ENCODE measurements around the gene AARS2. TPM values are rescaled to one million over a fixed set of nuclear protein-coding genes. Genes with fewer than 3 reads are reported as not detected.

Gene AARS2
- total RNA-seq, 1 experiment from 2014 or later: 11.6 TPM

DNA sequence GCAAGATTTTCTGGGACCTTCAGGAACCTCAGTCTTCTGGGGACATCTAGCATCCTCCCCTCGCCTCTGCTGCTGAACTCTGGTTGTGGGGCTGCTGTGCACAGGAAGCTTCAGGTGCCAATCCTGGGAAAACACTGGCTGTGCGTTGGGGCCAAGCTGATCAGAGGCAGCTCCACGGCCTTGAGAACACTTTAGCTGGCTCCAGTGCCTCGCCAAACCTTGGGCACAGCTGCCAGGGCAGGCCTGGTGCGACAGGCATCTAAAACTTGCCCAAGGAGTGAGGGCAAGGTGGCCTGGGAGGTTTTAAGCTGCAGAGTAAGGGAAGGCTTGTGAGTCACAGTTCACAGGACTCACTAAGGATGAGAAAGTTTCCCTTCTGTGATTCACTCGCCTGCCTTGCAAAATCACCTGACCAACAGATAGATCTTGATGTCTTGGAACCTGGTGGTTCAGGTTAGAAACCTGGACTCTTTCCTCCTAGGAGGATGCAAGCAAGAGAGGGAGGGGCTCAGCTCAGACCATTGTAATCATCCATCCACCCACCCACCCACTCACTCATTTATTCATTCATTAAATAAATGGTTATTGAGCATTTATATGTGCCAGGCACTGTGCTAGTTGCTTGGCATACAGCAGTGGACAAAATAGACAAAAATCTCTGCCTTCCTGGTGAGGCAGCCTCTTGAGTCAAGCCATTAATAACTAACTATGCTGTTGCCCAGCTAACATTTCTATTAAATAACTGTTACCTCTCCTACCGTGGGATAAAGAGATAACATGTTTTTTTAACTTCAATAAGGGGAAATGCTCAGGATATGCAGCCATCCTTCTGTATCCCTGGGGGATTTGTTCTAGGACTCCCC is 26.8 kb upstream of the AARS2 start:
- no peak overlapping the region for H3K27ac ChIP-seq
- no peak overlapping the region for H3K4me2 ChIP-seq
- TF ChIP-seq EZH2 (IDR thresholded peaks at IDR 0.05; ENCODE audit: low read depth): no peak
- TF ChIP-seq, protein P1, sequence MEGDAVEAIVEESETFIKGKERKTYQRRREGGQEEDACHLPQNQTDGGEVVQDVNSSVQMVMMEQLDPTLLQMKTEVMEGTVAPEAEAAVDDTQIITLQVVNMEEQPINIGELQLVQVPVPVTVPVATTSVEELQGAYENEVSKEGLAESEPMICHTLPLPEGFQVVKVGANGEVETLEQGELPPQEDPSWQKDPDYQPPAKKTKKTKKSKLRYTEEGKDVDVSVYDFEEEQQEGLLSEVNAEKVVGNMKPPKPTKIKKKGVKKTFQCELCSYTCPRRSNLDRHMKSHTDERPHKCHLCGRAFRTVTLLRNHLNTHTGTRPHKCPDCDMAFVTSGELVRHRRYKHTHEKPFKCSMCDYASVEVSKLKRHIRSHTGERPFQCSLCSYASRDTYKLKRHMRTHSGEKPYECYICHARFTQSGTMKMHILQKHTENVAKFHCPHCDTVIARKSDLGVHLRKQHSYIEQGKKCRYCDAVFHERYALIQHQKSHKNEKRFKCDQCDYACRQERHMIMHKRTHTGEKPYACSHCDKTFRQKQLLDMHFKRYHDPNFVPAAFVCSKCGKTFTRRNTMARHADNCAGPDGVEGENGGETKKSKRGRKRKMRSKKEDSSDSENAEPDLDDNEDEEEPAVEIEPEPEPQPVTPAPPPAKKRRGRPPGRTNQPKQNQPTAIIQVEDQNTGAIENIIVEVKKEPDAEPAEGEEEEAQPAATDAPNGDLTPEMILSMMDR (conservative IDR thresholded peaks at IDR 0.05): no peak
- no peaks in the 10 kb centered on the region for H3K79me2 ChIP-seq (ENCODE audit: low read depth)
- intact Hi-C loops (cut with micrococcal nuclease; ENCODE audit: unreplicated experiment): loop anchor here (2.0 to 5.0 kb wide), 2 partner anchors 243 to 673 kb away; no protein-coding TSS in a partner anchor
- peaks cover 7% of the 10 kb centered on the region; the same call in 1 of the 2 replicates for H3K4me1 ChIP-seq (replicated peaks; ENCODE audit: insufficient read depth)
- H3K9me3 ChIP-seq (ENCODE audit: insufficient read depth, low read depth): no peaks in the 10 kb centered on the region
- H3K4me3 ChIP-seq: no peak overlapping the region
- no peaks in the 10 kb centered on the region for H3K36me3 ChIP-seq (ENCODE audit: low read depth)
- POLR2A ChIA-PET (ENCODE audit: unreplicated experiment): no interaction called here
- no peak overlapping the region for H2AFZ ChIP-seq
- CTCF ChIA-PET: no interaction called here
- H3F3A ChIP-seq (ENCODE audit: insufficient read depth, low read depth): peaks cover 13% of the 10 kb centered on the region; the same call in 1 of the 2 replicates
- peak; percentile 10 to 79 for DNase-seq
- H4K20me1 ChIP-seq (ENCODE audit: insufficient read depth): no peaks in the 10 kb centered on the region
- H3K27me3 ChIP-seq (ENCODE audit: insufficient read depth, low read depth): peaks cover 30% of the 10 kb centered on the region
- H3K9me2 ChIP-seq (ENCODE audit: insufficient read depth): no peaks in the 10 kb centered on the region
- no TSS peak for BruUV-seq (replicated peaks)

DNA sequence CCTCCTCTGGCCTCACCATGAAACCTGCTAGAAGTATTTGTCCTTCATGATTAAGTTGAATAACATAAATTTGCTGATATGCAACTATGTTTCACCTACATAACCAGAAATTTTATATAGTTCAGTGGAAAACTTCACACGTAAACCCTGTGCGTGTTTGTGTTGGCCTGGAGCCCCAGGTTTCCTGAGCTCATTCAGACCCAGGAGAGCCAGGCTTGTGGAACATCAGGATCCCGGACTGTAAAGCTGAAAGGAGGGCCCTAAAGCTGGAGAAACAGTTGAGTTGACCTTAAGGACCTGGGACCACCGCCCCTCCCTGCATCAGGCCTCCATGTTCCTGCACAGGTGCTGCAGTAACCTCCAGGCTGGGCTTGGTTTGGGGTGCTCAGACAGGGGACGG is 26.2 kb upstream of the AARS2 start:
- Histone ChIP-seq H4K20me1 (ENCODE audit: insufficient read depth) (no peaks in the 10 kb centered on the region), H3K4me2 (no peak overlapping the region), H3K79me2 (ENCODE audit: low read depth) (no peaks in the 10 kb centered on the region), H3K4me1 (replicated peaks; ENCODE audit: insufficient read depth) (peaks cover 7% of the 10 kb centered on the region; the same call in 1 of the 2 replicates), H3K9me3 (ENCODE audit: insufficient read depth, low read depth) (no peaks in the 10 kb centered on the region), H3K4me3 (no peak overlapping the region), H3K27me3 (ENCODE audit: insufficient read depth, low read depth) (peaks cover 23% of the 10 kb centered on the region), H3F3A (ENCODE audit: insufficient read depth, low read depth) (peaks cover 13% of the 10 kb centered on the region; the same call in 1 of the 2 replicates), H3K27ac (no peak overlapping the region), H3K36me3 (ENCODE audit: low read depth) (no peaks in the 10 kb centered on the region), H2AFZ (no peak overlapping the region), H3K9me2 (ENCODE audit: insufficient read depth) (no peaks in the 10 kb centered on the region)
- DNase-seq: no peak
- POLR2A ChIA-PET (ENCODE audit: unreplicated experiment): no interaction called here
- BruUV-seq (replicated peaks): no TSS peak
- TF ChIP-seq, protein P1 (conservative IDR thresholded peaks at IDR 0.05): no peak
- no peak for TF ChIP-seq EZH2 (IDR thresholded peaks at IDR 0.05; ENCODE audit: low read depth)
- intact Hi-C loops (cut with micrococcal nuclease; ENCODE audit: unreplicated experiment): loop anchor here (2.0 to 5.0 kb wide), 2 partner anchors 242 to 672 kb away; no protein-coding TSS in a partner anchor
- CTCF ChIA-PET: no interaction called here

DNA sequence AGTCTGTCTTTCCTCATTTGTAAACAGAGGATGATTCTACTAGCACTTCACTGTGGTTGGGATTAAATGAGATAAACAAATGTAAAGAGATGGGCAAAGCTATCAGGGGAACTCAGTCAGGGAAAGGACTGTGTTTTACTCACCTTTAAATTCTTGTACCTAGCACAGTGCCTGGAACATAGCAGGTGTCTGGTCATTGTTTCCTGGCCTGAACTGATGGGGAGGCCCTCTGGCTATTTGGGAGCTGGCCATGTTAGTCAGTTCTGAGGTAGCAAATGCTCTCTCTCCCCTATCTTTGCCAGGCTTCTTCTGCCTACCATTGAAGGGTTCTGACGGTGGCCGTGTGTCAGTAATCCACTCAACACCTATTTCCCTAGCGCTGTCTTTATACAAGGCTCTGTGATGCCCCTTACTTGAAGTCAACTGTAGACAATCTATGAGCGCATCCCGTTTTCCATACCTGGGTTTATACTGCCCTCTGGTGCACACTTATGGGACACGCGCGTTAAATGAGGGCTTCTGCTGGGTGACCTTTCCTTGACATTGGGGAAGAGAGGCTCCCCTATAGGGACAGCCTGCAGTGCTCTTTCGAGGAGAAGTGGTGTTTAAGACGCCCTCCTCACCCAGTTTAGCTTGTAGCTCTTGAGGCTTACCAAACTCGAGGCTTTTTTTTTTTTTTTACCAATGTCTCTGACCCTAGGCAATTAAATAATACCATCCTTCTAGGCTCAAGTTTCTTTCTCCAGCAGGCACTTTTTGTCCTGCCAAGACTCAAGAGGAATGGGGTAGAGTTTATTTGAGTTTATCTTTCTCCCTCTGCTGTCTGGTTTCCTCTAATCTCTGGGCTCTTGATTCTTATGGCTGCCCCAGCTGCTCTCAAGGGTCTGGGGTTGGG is 25.3 kb upstream of the AARS2 start:
- peak in 1 of 2 experiments; percentile 56 for DNase-seq
- H3K4me1 ChIP-seq (replicated peaks; ENCODE audit: insufficient read depth): peaks cover 7% of the 10 kb centered on the region; the same call in 1 of the 2 replicates
- no peak overlapping the region for H3K4me3 ChIP-seq
- no TSS peak for BruUV-seq (replicated peaks)
- H3K27me3 ChIP-seq (ENCODE audit: insufficient read depth, low read depth): peaks cover 15% of the 10 kb centered on the region; the same call in 1 of the 2 replicates
- H4K20me1 ChIP-seq (ENCODE audit: insufficient read depth): no peaks in the 10 kb centered on the region
- H3K27ac ChIP-seq: no peak overlapping the region
- CTCF ChIA-PET: interaction anchor here (0.7 to 2.7 kb wide), 2 partner anchors 70 to 179 kb away, joined by 4 to 14 read pairs; no protein-coding TSS in a partner anchor
- no peaks in the 10 kb centered on the region for H3K36me3 ChIP-seq (ENCODE audit: low read depth)
- no peak for TF ChIP-seq EZH2 (IDR thresholded peaks at IDR 0.05; ENCODE audit: low read depth)
- TF ChIP-seq, protein P1 (conservative IDR thresholded peaks at IDR 0.05): peak; percentile 84
- peaks cover 13% of the 10 kb centered on the region; the same call in 1 of the 2 replicates for H3F3A ChIP-seq (ENCODE audit: insufficient read depth, low read depth)
- no peaks in the 10 kb centered on the region for H3K9me3 ChIP-seq (ENCODE audit: insufficient read depth, low read depth)
- no peaks in the 10 kb centered on the region for H3K9me2 ChIP-seq (ENCODE audit: insufficient read depth)
- no peak overlapping the region for H3K4me2 ChIP-seq
- no peaks in the 10 kb centered on the region for H3K79me2 ChIP-seq (ENCODE audit: low read depth)
- H2AFZ ChIP-seq: no peak overlapping the region
- intact Hi-C loops (cut with micrococcal nuclease; ENCODE audit: unreplicated experiment): loop anchor here (1.0 to 5.0 kb wide), 3 partner anchors 70 to 671 kb away; no protein-coding TSS in a partner anchor
- POLR2A ChIA-PET (ENCODE audit: unreplicated experiment): interaction anchor here (0.5 to 0.7 kb wide), 2 partner anchors 101 to 738 kb away, joined by 7 to 10 read pairs; no protein-coding TSS in a partner anchor
